ENCODE measurements around the gene ADAMTSL1.

DNA sequence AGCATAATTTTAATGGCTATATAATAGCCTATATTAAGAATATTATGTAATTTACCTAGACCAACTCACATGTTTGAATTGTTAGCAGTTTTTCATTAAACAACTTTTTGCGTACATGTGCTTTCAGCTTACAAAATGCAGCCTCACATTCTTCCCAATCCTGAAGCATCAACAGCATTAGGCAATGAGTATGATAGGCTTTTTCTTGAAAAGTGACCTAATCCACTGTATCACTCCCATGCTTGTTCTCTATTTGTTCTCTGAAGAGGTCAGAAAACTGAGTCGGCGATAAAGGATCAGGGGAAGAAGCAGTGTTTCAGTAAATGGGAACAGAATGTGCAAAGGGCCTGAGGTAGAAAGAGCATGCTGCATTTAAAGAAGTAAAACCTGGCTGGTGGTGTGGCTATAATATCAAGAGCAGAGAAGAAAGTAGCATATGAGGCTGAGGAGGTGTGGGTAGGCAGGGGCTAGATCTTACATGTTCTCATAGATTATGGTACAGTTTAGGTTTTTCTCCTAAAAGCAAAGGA, 346.7 kb downstream of the ADAMTSL1 start:
- TF ChIP-seq CTCF (IDR thresholded peaks at IDR 0.05) (no peak), POLR2AphosphoS5 (IDR thresholded peaks at IDR 0.05) (no peak), POLR2A (IDR thresholded peaks at IDR 0.05) (no peak)
